Ascending aorta (tissue), 2 donors: Measurements from ENCODE around the gene SHISA2. TPM values are rescaled to one million over a fixed set of nuclear protein-coding genes. Genes with fewer than 3 reads are reported as not detected.

Experiments
- DNase-seq, 2 donors: peaks; one replicate each; pipeline ENCODE4 v3.0.0-alpha.2; 2019; ENCODE audit warnings: low spot score in 2 of 2
- H3K27ac ChIP-seq, 2 donors: fragments of 200-600 bp; sonication (generic); one replicate each; pipeline ENCODE4 v1.5.1; 2016 to 2017; ENCODE audit warnings: mild to moderate bottlenecking in 1 of 2
- H3K27me3 ChIP-seq: fragments of 200-600 bp; sonication (generic); one replicate; pipeline ENCODE4 v1.5.1; 2017
- H3K36me3 ChIP-seq, 2 donors: fragments of 200-600 bp; sonication (generic); one replicate each; pipeline ENCODE4 v1.5.1; 2016
- H3K4me1 ChIP-seq, 2 donors: fragments of 200-600 bp; sonication (generic); one replicate each; pipeline ENCODE4 v1.5.1; 2016 to 2017; ENCODE audit warnings: mild to moderate bottlenecking in 1 of 2
- H3K4me3 ChIP-seq, 2 donors: fragments of 200-600 bp; sonication (generic); one replicate each; pipeline ENCODE4 v1.5.1; 2016 to 2017; ENCODE audit warnings: mild to moderate bottlenecking in 1 of 2
- H3K9me3 ChIP-seq, 2 donors: fragments of 200-600 bp; sonication (generic); one replicate each; pipeline ENCODE4 v1.5.1; 2016
- CTCF ChIP-seq, 3 experiments: fragments of 200-600 bp in 2 of 3; fragments of 450-650 bp in 1 of 3; sonication (generic) in 2 of 3; IDR thresholded peaks; one replicate each; pipeline ENCODE4 v1.5.1; 2016 to 2019; ENCODE audit warnings: antibody characterized with exemption in 3 of 3, mild to moderate bottlenecking in 1 of 3, moderate library complexity in 1 of 3
- intact Hi-C: fragments of 100-400 bp; cut with DNase I; formaldehyde crosslinking; loops from one replicate; pipeline ENCODE4 v1.15.1; 2023
- total RNA-seq: library from RNA; depleted of rRNA; stranded (reverse); fragments of >200 nt; gene quantifications from one replicate; pipeline ENCODE4 v1.1.0, GENCODE V29; 2016

The SHISA2 gene
- total RNA-seq, 1 donor from 2014 or later, result not detected

GRCh38 chr13:26053418-26053980, 1.7 kb upstream of the SHISA2 start:
- no peak for DNase-seq
- Histone ChIP-seq H3K4me1 (peaks cover 3 to 7% of the 10 kb centered on the region in 2 donors), H3K27me3 (peaks cover 18% of the 10 kb centered on the region), H3K27ac (no peak overlapping the region), H3K9me3 (no peaks in the 10 kb centered on the region), H3K4me3 (no peak overlapping the region), H3K36me3 (no peaks in the 10 kb centered on the region)
- intact Hi-C loops, result no loop called here
- TF ChIP-seq CTCF (IDR thresholded peaks at IDR 0.05), result no peak

GRCh38 chr13:26052337-26052736, 521 bp upstream of the SHISA2 start:
- no peak for DNase-seq
- H3K4me3 ChIP-seq, result peak overlapping the region; percentile 51 to 59
- no peaks in the 10 kb centered on the region for H3K36me3 ChIP-seq
- H3K27me3 ChIP-seq, result peaks cover 18% of the 10 kb centered on the region
- no peak for TF ChIP-seq CTCF (IDR thresholded peaks at IDR 0.05)
- H3K27ac ChIP-seq, result no peak overlapping the region
- peaks cover 3 to 7% of the 10 kb centered on the region in 2 donors for H3K4me1 ChIP-seq
- no peaks in the 10 kb centered on the region for H3K9me3 ChIP-seq
- intact Hi-C loops, result no loop called here

GRCh38 chr13:26051231-26051656, 572 bp downstream of the SHISA2 start:
- no peak for DNase-seq
- H3K27me3 ChIP-seq, result peaks cover 18% of the 10 kb centered on the region
- H3K9me3 ChIP-seq, result no peaks in the 10 kb centered on the region
- H3K36me3 ChIP-seq, result no peaks in the 10 kb centered on the region
- no peak overlapping the region for H3K27ac ChIP-seq
- H3K4me3 ChIP-seq, result peak overlapping the region; percentile 51 to 59
- intact Hi-C loops, result no loop called here
- TF ChIP-seq CTCF (IDR thresholded peaks at IDR 0.05), result no peak
- H3K4me1 ChIP-seq, result peaks cover 3 to 7% of the 10 kb centered on the region in 2 donors

GRCh38 chr13:26050568-26051230, 1.1 kb downstream of the SHISA2 start:
- H3K27ac ChIP-seq, result no peak overlapping the region

GRCh38 chr13:26048741-26049140, 3.1 kb downstream of the SHISA2 start:
- intact Hi-C loops, result no loop called here
- no peak for DNase-seq
- Histone ChIP-seq H3K9me3 (no peaks in the 10 kb centered on the region), H3K4me3 (no peak overlapping the region), H3K36me3 (no peaks in the 10 kb centered on the region), H3K27me3 (peaks cover 18% of the 10 kb centered on the region), H3K4me1 (peaks cover 3 to 7% of the 10 kb centered on the region in 2 donors), H3K27ac (no peak overlapping the region)
- no peak for TF ChIP-seq CTCF (IDR thresholded peaks at IDR 0.05)

More at GRCh38 chr13:26050568-26051230, 1.1 kb downstream of the SHISA2 start:
- Histone ChIP-seq H3K27me3 (peaks cover 18% of the 10 kb centered on the region), H3K4me1 (peaks cover 3 to 7% of the 10 kb centered on the region in 2 donors), H3K4me3 (peak overlapping the region; percentile 51 to 59), H3K36me3 (no peaks in the 10 kb centered on the region), H3K9me3 (no peaks in the 10 kb centered on the region)
- no peak for DNase-seq
- intact Hi-C loops, result no loop called here
- no peak for TF ChIP-seq CTCF (IDR thresholded peaks at IDR 0.05)
